IMR-90 (cell line): ENCODE measurements around the gene IL13. TPM values are rescaled to one million over a fixed set of nuclear protein-coding genes. Genes with fewer than 3 reads are reported as not detected.

Source experiments
- ATAC-seq: fragments of 200-7000 bp; cut with Tn5 transposase; 2 replicates; pipeline ENCODE4 v1.9.1; 2020; ENCODE audit warnings: low read depth, mild to moderate bottlenecking, moderate library complexity
- BruUV-seq: library from RNA; stranded (reverse); fragments of 400-500 nt; replicated peaks from 2 replicates; lab custom pipeline; 2021; lab: Mats Ljungman, UMichigan
- CTCF ChIA-PET: fragments of 300-600 bp; formaldehyde crosslinking; extraction: SDS; loops from one replicate; lab custom pipeline; 2021; ENCODE audit warnings: antibody characterized with exemption; lab: Yijun Ruan, JAX
- POLR2A ChIA-PET: fragments of 300-600 bp; sonication (Branson Sonifier 250); formaldehyde crosslinking; loops from one replicate; lab custom pipeline; 2022; ENCODE audit warnings: antibody characterized with exemption; ENCODE audit not compliant: unreplicated experiment; lab: Charles Lee
- DNase-seq: peaks from one replicate; pipeline ENCODE4 v3.0.0; 2013
- H2AFZ ChIP-seq: replicated peaks from 2 replicates; pipeline ENCODE3; 2013; ENCODE audit warnings: low read length, mild to moderate bottlenecking; ENCODE audit not compliant: poor library complexity
- H2AK5ac ChIP-seq: 2 replicates; pipeline ENCODE4 v1.6.1; 2013; ENCODE audit warnings: low read depth, low read length, inconsistent platforms
- H2AK9ac ChIP-seq: replicated peaks from 2 replicates; pipeline ENCODE3; 2013; ENCODE audit warnings: mild to moderate bottlenecking, low read depth, low read length, moderate library complexity; ENCODE audit not compliant: poor library complexity
- H2BK120ac ChIP-seq: 2 replicates; pipeline ENCODE4 v1.6.1; 2013; ENCODE audit warnings: low read depth, low read length, inconsistent platforms
- H2BK15ac ChIP-seq: 3 replicates; pipeline ENCODE4 v1.6.1; 2013; ENCODE audit warnings: low read depth, low read length, inconsistent platforms
- H2BK20ac ChIP-seq: 2 replicates; pipeline ENCODE4 v1.6.1; 2013; ENCODE audit warnings: low read depth, mild to moderate bottlenecking, inconsistent platforms, low read length, moderate library complexity
- H2BK5ac ChIP-seq: 2 replicates; pipeline ENCODE4 v1.6.1; 2013; ENCODE audit warnings: mild to moderate bottlenecking, low read depth, low read length, inconsistent platforms; ENCODE audit not compliant: poor library complexity, severe bottlenecking
- H3K14ac ChIP-seq: replicated peaks from 2 replicates; pipeline ENCODE4 v1.6.1; 2013; ENCODE audit warnings: low read depth, low read length, inconsistent platforms
- H3K18ac ChIP-seq: 2 replicates; pipeline ENCODE4 v1.6.1; 2013; ENCODE audit warnings: low read depth, low read length, control low read depth
- H3K23ac ChIP-seq: 2 replicates; pipeline ENCODE4 v1.6.1; 2013; ENCODE audit warnings: low read depth, low read length, inconsistent platforms
- H3K27ac ChIP-seq: 2 replicates; pipeline ENCODE4 v1.5.1; 2013; ENCODE audit warnings: mild to moderate bottlenecking, control low read depth, low read length; ENCODE audit not compliant: insufficient read depth
- H3K27me3 ChIP-seq: 2 replicates; pipeline ENCODE4 v1.6.1; 2013; ENCODE audit warnings: low read length; ENCODE audit not compliant: control insufficient read depth, insufficient read depth
- H3K36me3 ChIP-seq: 2 replicates; pipeline ENCODE4 v1.6.1; 2013; ENCODE audit warnings: low read length, mixed read lengths; ENCODE audit not compliant: control insufficient read depth, insufficient read depth
- H3K4ac ChIP-seq: 2 replicates; pipeline ENCODE4 v1.6.1; 2013; ENCODE audit warnings: low read depth, low read length, inconsistent platforms
- H3K4me1 ChIP-seq: 2 replicates; pipeline ENCODE4 v1.6.1; 2013; ENCODE audit warnings: low read length, mixed read lengths; ENCODE audit not compliant: control insufficient read depth, insufficient read depth
- H3K4me2 ChIP-seq: 2 replicates; pipeline ENCODE4 v1.6.1; 2013; ENCODE audit warnings: low read depth, mild to moderate bottlenecking, control low read depth, low read length, moderate library complexity
- H3K4me3 ChIP-seq: 2 replicates; pipeline ENCODE4 v1.5.1; 2013; ENCODE audit warnings: low read depth, mild to moderate bottlenecking, control low read depth, low read length, moderate library complexity; ENCODE audit not compliant: insufficient read depth
- H3K56ac ChIP-seq: 2 replicates; pipeline ENCODE4 v1.6.1; 2013; ENCODE audit warnings: low read length, inconsistent platforms; ENCODE audit not compliant: insufficient read depth; ENCODE audit errors: extremely low read depth
- H3K79me1 ChIP-seq, 2 experiments: 2 replicates each; pipeline ENCODE4 v1.6.1; 2013; ENCODE audit warnings: low read length in 2 of 2, inconsistent platforms in 1 of 2, low read depth in 1 of 2
- H3K9ac ChIP-seq: 2 replicates; pipeline ENCODE4 v1.6.1; 2013; ENCODE audit warnings: low read depth, low read length, control low read depth
- H3K9me1 ChIP-seq: 2 replicates; pipeline ENCODE4 v1.6.1; 2013; ENCODE audit warnings: low read length, inconsistent platforms; ENCODE audit not compliant: insufficient read depth
- H3K9me3 ChIP-seq: 2 replicates; pipeline ENCODE4 v1.6.1; 2013; ENCODE audit warnings: low read length; ENCODE audit not compliant: control insufficient read depth, insufficient read depth
- H4K20me1 ChIP-seq: 2 replicates; pipeline ENCODE4 v1.6.1; 2013; ENCODE audit warnings: low read length, inconsistent platforms; ENCODE audit not compliant: insufficient read depth
- H4K5ac ChIP-seq: 2 replicates; pipeline ENCODE4 v1.6.1; 2013; ENCODE audit warnings: mild to moderate bottlenecking, low read depth, low read length, control low read depth
- H4K8ac ChIP-seq, 2 experiments: 2 replicates each; pipeline ENCODE4 v1.6.1; 2013; ENCODE audit warnings: low read depth in 2 of 2, low read length in 2 of 2, control low read depth in 1 of 2, inconsistent platforms in 1 of 2
- H4K91ac ChIP-seq: 2 replicates; pipeline ENCODE4 v1.6.1; 2013; ENCODE audit warnings: low read depth, low read length, inconsistent platforms; ENCODE audit not compliant: insufficient read depth
- BHLHE40 ChIP-seq: fragments of 150-350 bp; IDR thresholded peaks from 2 replicates; pipeline ENCODE4 v1.6.1; 2016; ENCODE audit warnings: mild to moderate bottlenecking, low read depth, low read length
- CEBPB ChIP-seq: IDR thresholded peaks from 2 replicates; pipeline ENCODE4 v1.6.1; 2012; ENCODE audit warnings: low read depth, low read length, improper control_type of control experiment
- MAZ ChIP-seq: IDR thresholded peaks from 2 replicates; pipeline ENCODE4 v1.6.1; 2012; ENCODE audit warnings: low read depth, mild to moderate bottlenecking, low read length, improper control_type of control experiment, moderate library complexity, borderline replicate concordance
- NFE2L2 ChIP-seq: fragments of 150-350 bp; IDR thresholded peaks from 2 replicates; pipeline ENCODE4 v1.6.1; 2016; ENCODE audit warnings: low read depth, mild to moderate bottlenecking, low read length
- RAD21 ChIP-seq: IDR thresholded peaks from 2 replicates; pipeline ENCODE4 v1.6.1; 2012; ENCODE audit warnings: low read length, improper control_type of control experiment
- RFX5 ChIP-seq: IDR thresholded peaks from 2 replicates; pipeline ENCODE4 v1.8.0; 2012; ENCODE audit warnings: low read depth, mild to moderate bottlenecking, low read length, moderate library complexity
- USF2 ChIP-seq: fragments of 150-350 bp; IDR thresholded peaks from 2 replicates; pipeline ENCODE4 v1.6.1; 2017; ENCODE audit warnings: mild to moderate bottlenecking, antibody characterized with exemption, low read length, low read depth
- dilution Hi-C: fragments of 300-500 bp; cut with HindIII; formaldehyde crosslinking; loops from one replicate; pipeline ENCODE4 v1.14.3; 2018; ENCODE audit warnings: low sequenced_read_pairs; ENCODE audit not compliant: unreplicated experiment
- in situ Hi-C: fragments of 300-500 bp; cut with MboI; formaldehyde crosslinking; loops from 3 replicates; pipeline ENCODE4 v1.14.3; 2019; ENCODE audit warnings: low sequenced_read_pairs, inconsistent platforms, mixed read lengths
- intact Hi-C: fragments of 100-400 bp; cut with micrococcal nuclease; formaldehyde crosslinking; loops from 2 replicates; pipeline ENCODE4 v1.10.0; 2022
- polyA plus RNA-seq, 3 experiments: library from polyadenylated mRNA; depleted of rRNA; stranded (reverse); fragments of >200 nt; gene quantifications; 2 replicates each; pipeline ENCODE4 v1.2.3, GENCODE V29; 2012; ENCODE audit warnings: low replicate concordance in 1 of 3
- total RNA-seq: library from RNA; depleted of rRNA; stranded (reverse); fragments of >200 nt; gene quantifications from 2 replicates; pipeline ENCODE4 v1.2.3, GENCODE V29; 2012

IL13 gene
- total and polyA plus RNA-seq, 2 of the 4 experiments (the other 2 are of a cell fraction), result not detected

GRCh38 chr5:132692632-132692967, 34.6 kb downstream of the IL13 start:
- DNase-seq, result no peak
- no TSS peak for BruUV-seq
- no peak overlapping the region for H2BK20ac ChIP-seq

More at GRCh38 chr5:132692632-132692967, 34.6 kb downstream of the IL13 start:
- Histone ChIP-seq H2AK5ac (no peak overlapping the region), H3K27ac (no peak overlapping the region), H3K9me1 (0 out of 2 replicates have a peak, but pooled peaks cover 7% of the 10 kb centered on the region), H3K18ac (no peak overlapping the region), H3K4me2 (no peak overlapping the region), H4K5ac (no peak overlapping the region), H2AK9ac (no peak overlapping the region), H3K4me3 (no peak overlapping the region), H3K23ac (no peak overlapping the region), H4K8ac (no peak overlapping the region), H2BK5ac (no peak overlapping the region), H3K14ac (no peak overlapping the region), H3K9me3 (no peaks in the 10 kb centered on the region), H3K27me3 (no peaks in the 10 kb centered on the region), H4K20me1 (no peaks in the 10 kb centered on the region), H3K79me1 (no peaks in the 10 kb centered on the region), H4K91ac (no peak overlapping the region), H3K4ac (no peak overlapping the region), H3K56ac (no peak overlapping the region), H2AFZ (no peak overlapping the region), H3K9ac (no peak overlapping the region), H3K36me3 (0 out of 2 replicates have a peak, but pooled peaks cover 3% of the 10 kb centered on the region), H2BK120ac (no peak overlapping the region), H3K4me1 (no peaks in the 10 kb centered on the region; the same call in 1 of the 2 replicates), H2BK15ac (no peak overlapping the region)
- intact Hi-C loops, result no loop called here
- no peak for ATAC-seq
- POLR2A ChIA-PET, result no interaction called here
- peak; percentile 43; the same call in 1 of the 2 replicates for TF ChIP-seq CEBPB
- no peak for TF ChIP-seq RAD21
- no peak for TF ChIP-seq USF2
- TF ChIP-seq RFX5, result no peak
- TF ChIP-seq NFE2L2, result no peak
- no peak for TF ChIP-seq BHLHE40
- no peak for TF ChIP-seq MAZ
- dilution Hi-C loops, result no loop called here
- CTCF ChIA-PET, result no interaction called here
- in situ Hi-C loops, result no loop called here
